Hepatocyte (in vitro differentiated cells): Measurements from ENCODE around the gene ADAM12.

Experiments
- EZH2 ChIP-seq: fragments of 200-600 bp; sonication (generic); IDR thresholded peaks from 2 replicates; pipeline ENCODE4 v1.6.1; 2016; ENCODE audit warnings: antibody characterized with exemption, mild to moderate bottlenecking, borderline replicate concordance
- EZH2phosphoT487 ChIP-seq: fragments of 200-600 bp; sonication (generic); IDR thresholded peaks from one replicate; pipeline ENCODE4 v1.6.1; 2018; ENCODE audit warnings: antibody characterized with exemption, mild to moderate bottlenecking, low read depth, moderate library complexity; ENCODE audit not compliant: unreplicated experiment, severe bottlenecking
- TF ChIP-seq, protein P1 (sequence below): fragments of 200-600 bp; sonication (generic); IDR thresholded peaks from 2 replicates; pipeline ENCODE4 v1.5.1; 2016; ENCODE audit warnings: antibody characterized with exemption, mild to moderate bottlenecking; ENCODE audit not compliant: poor library complexity

- TF ChIP-seq, protein P1, sequence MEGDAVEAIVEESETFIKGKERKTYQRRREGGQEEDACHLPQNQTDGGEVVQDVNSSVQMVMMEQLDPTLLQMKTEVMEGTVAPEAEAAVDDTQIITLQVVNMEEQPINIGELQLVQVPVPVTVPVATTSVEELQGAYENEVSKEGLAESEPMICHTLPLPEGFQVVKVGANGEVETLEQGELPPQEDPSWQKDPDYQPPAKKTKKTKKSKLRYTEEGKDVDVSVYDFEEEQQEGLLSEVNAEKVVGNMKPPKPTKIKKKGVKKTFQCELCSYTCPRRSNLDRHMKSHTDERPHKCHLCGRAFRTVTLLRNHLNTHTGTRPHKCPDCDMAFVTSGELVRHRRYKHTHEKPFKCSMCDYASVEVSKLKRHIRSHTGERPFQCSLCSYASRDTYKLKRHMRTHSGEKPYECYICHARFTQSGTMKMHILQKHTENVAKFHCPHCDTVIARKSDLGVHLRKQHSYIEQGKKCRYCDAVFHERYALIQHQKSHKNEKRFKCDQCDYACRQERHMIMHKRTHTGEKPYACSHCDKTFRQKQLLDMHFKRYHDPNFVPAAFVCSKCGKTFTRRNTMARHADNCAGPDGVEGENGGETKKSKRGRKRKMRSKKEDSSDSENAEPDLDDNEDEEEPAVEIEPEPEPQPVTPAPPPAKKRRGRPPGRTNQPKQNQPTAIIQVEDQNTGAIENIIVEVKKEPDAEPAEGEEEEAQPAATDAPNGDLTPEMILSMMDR = no peak
- TF ChIP-seq EZH2phosphoT487 = no peak
- TF ChIP-seq EZH2 = no peak
These were observed 285.6 kb downstream of the ADAM12 start for GRCh38 chr10:126102636-126103035.
